Liver (tissue), 3 donors: Measurements from ENCODE around the gene KDM1B.

Source experiments
- CTCF ChIP-seq: fragments of 150-350 bp; IDR thresholded peaks from 2 replicates; pipeline ENCODE4 v1.5.1; 2017; ENCODE audit warnings: improper control_type of control experiment, low read depth, low read length; ENCODE audit not compliant: missing input control
- FOXA1 ChIP-seq: IDR thresholded peaks from 2 replicates; pipeline ENCODE4 v1.6.1; 2016; ENCODE audit warnings: antibody characterized with exemption
- GABPA ChIP-seq, 2 donors: IDR thresholded peaks in 1 of 2; conservative IDR thresholded peaks in 1 of 2; 2 replicates each; pipeline ENCODE4 v1.6.1; 2016; ENCODE audit warnings: antibody characterized with exemption in 2 of 2, mild to moderate bottlenecking in 1 of 2, moderate library complexity in 1 of 2
- HNF4A ChIP-seq, 2 donors: conservative IDR thresholded peaks; 2 replicates each; pipeline ENCODE4 v1.6.1; 2016; ENCODE audit warnings: antibody characterized with exemption in 2 of 2, mild to moderate bottlenecking in 2 of 2
- JUND ChIP-seq, 2 donors: IDR thresholded peaks; 2 replicates each; pipeline ENCODE4 v1.6.1; 2016; ENCODE audit warnings: antibody characterized with exemption in 2 of 2
- MAX ChIP-seq: IDR thresholded peaks from 2 replicates; pipeline ENCODE4 v1.6.1; 2016; ENCODE audit warnings: antibody characterized with exemption
- RAD21 ChIP-seq, 2 donors: IDR thresholded peaks; 2 replicates each; pipeline ENCODE4 v1.6.1; 2016; ENCODE audit warnings: antibody characterized with exemption in 2 of 2, mild to moderate bottlenecking in 2 of 2
- REST ChIP-seq: IDR thresholded peaks from 2 replicates; pipeline ENCODE4 v1.6.1; 2016; ENCODE audit warnings: antibody characterized with exemption, mild to moderate bottlenecking
- RXRA ChIP-seq, 2 donors: IDR thresholded peaks; 2 replicates each; pipeline ENCODE4 v1.6.1; 2017 to 2018; ENCODE audit warnings: antibody characterized with exemption in 2 of 2, mild to moderate bottlenecking in 1 of 2
- SP1 ChIP-seq: IDR thresholded peaks from 2 replicates; pipeline ENCODE4 v1.6.1; 2018; ENCODE audit warnings: antibody characterized with exemption, mild to moderate bottlenecking
- TAF1 ChIP-seq: conservative IDR thresholded peaks from 2 replicates; pipeline ENCODE4 v1.6.1; 2016; ENCODE audit warnings: antibody characterized with exemption, mild to moderate bottlenecking
- YY1 ChIP-seq: IDR thresholded peaks from 2 replicates; pipeline ENCODE4 v1.6.1; 2016; ENCODE audit warnings: antibody characterized with exemption, mild to moderate bottlenecking
- ZBTB33 ChIP-seq: IDR thresholded peaks from 2 replicates; pipeline ENCODE4 v1.6.1; 2016; ENCODE audit warnings: antibody characterized with exemption
- donor health status: healthy.
- donor health status: healthy.

GRCh38 chr6:18234564-18234963 lies 79.3 kb downstream of the KDM1B start:
- no peak for TF ChIP-seq CTCF
- TF ChIP-seq TAF1 = no peak
- TF ChIP-seq YY1 = no peak
- TF ChIP-seq GABPA (IDR thresholded peaks at IDR 0.05 in 1 of 2, conservative IDR thresholded peaks at IDR 0.05 in 1 of 2) = no peak
- TF ChIP-seq MAX = no peak
- no peak for TF ChIP-seq REST
- no peak for TF ChIP-seq RAD21 (IDR thresholded peaks at IDR 0.05)
- no peak for TF ChIP-seq SP1
- no peak for TF ChIP-seq HNF4A (conservative IDR thresholded peaks at IDR 0.05)
- no peak for TF ChIP-seq JUND (IDR thresholded peaks at IDR 0.05)
- no peak for TF ChIP-seq FOXA1
- no peak for TF ChIP-seq ZBTB33
- no peak for TF ChIP-seq RXRA (IDR thresholded peaks at IDR 0.05)
